ENCODE results near the gene PRR15. TPM values are rescaled to one million over a fixed set of nuclear protein-coding genes. Genes with fewer than 3 reads are reported as not detected.
A peak's percentile ranks its signal among the peaks of the same experiment; 100 is the strongest.

Gene PRR15
- total RNA-seq, 1 donor from 2014 or later, result 0.77 TPM

DNA sequence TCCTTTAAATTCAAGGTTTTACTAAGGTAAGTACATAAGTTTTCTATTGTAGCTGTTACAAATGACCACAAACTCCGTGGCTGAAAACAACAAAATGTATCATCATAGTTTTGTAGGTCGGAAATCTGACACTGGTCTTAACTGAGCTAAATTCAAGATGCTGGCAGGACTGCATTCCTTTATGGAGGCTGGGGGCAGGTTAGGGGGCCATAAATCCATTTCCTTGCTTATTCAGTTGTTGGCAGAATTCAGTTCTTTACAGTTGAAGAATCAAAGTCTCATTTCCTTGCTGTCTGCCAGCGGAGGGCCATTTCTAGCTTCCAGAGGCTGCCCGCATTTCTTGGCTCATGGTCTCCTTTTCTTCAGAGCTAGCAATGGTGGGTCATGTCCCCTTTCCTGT is 11.2 kb upstream of the PRR15 start:
- Histone ChIP-seq H3K36me3 (no peaks in the 10 kb centered on the region), H4K20me1 (ENCODE audit: low read depth) (no peaks in the 10 kb centered on the region), H3F3A (ENCODE audit: low read depth) (peaks cover 13% of the 10 kb centered on the region), H3K4me2 (no peak overlapping the region), H3K9me3 (ENCODE audit: low read depth) (no peaks in the 10 kb centered on the region), H3K27me3 (no peaks in the 10 kb centered on the region), H3K9ac (no peak overlapping the region), H3K79me2 (ENCODE audit: low read depth) (no peaks in the 10 kb centered on the region), H3K4me3 (no peak overlapping the region), H3K27ac (no peak overlapping the region), H3K4me1 (peaks cover 22% of the 10 kb centered on the region), H2AFZ (replicated peaks) (no peak overlapping the region)
- TF ChIP-seq, protein P1, sequence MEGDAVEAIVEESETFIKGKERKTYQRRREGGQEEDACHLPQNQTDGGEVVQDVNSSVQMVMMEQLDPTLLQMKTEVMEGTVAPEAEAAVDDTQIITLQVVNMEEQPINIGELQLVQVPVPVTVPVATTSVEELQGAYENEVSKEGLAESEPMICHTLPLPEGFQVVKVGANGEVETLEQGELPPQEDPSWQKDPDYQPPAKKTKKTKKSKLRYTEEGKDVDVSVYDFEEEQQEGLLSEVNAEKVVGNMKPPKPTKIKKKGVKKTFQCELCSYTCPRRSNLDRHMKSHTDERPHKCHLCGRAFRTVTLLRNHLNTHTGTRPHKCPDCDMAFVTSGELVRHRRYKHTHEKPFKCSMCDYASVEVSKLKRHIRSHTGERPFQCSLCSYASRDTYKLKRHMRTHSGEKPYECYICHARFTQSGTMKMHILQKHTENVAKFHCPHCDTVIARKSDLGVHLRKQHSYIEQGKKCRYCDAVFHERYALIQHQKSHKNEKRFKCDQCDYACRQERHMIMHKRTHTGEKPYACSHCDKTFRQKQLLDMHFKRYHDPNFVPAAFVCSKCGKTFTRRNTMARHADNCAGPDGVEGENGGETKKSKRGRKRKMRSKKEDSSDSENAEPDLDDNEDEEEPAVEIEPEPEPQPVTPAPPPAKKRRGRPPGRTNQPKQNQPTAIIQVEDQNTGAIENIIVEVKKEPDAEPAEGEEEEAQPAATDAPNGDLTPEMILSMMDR (IDR thresholded peaks at IDR 0.05), result no peak
- TF ChIP-seq EZH2 (IDR thresholded peaks at IDR 0.05) (no peak), EZH2phosphoT487 (IDR thresholded peaks at IDR 0.05) (no peak)
- Mint-ChIP-seq H3K36me3 (no peaks in the 10 kb centered on the region), H3K9me3 (peaks cover 4% of the 10 kb centered on the region), H3K27ac (no peak overlapping the region), H3K27me3 (ENCODE audit: insufficient read depth, low read depth) (peaks cover 6% of the 10 kb centered on the region), H3K4me3 (no peak overlapping the region), H3K4me1 (peaks cover 8% of the 10 kb centered on the region)
- no peak for DNase-seq (ENCODE audit: low spot score)

GRCh38 chr7:29555061-29555460 is 8.6 kb upstream of the PRR15 start:
- Histone ChIP-seq H3K36me3 (no peaks in the 10 kb centered on the region), H3K27ac (no peak overlapping the region), H3K27me3 (no peaks in the 10 kb centered on the region), H4K20me1 (ENCODE audit: low read depth) (no peaks in the 10 kb centered on the region), H3K9me3 (ENCODE audit: low read depth) (no peaks in the 10 kb centered on the region), H3K4me3 (no peak overlapping the region), H3K9ac (no peak overlapping the region), H3K79me2 (ENCODE audit: low read depth) (no peaks in the 10 kb centered on the region), H2AFZ (replicated peaks) (no peak overlapping the region), H3K4me2 (no peak overlapping the region), H3K4me1 (peaks cover 27% of the 10 kb centered on the region), H3F3A (ENCODE audit: low read depth) (peaks cover 16% of the 10 kb centered on the region)
- no peaks in the 10 kb centered on the region for H3K36me3 Mint-ChIP-seq
- no peak overlapping the region for H3K4me3 Mint-ChIP-seq
- H3K27ac Mint-ChIP-seq, result no peak overlapping the region
- no peak for DNase-seq (ENCODE audit: low spot score)
- peaks cover 4% of the 10 kb centered on the region for H3K27me3 Mint-ChIP-seq (ENCODE audit: insufficient read depth, low read depth)
- TF ChIP-seq EZH2phosphoT487 (IDR thresholded peaks at IDR 0.05), result no peak
- TF ChIP-seq, protein P1 (IDR thresholded peaks at IDR 0.05), result no peak
- TF ChIP-seq EZH2 (IDR thresholded peaks at IDR 0.05), result no peak
- H3K4me1 Mint-ChIP-seq, result peaks cover 13% of the 10 kb centered on the region
- H3K9me3 Mint-ChIP-seq, result peaks cover 4% of the 10 kb centered on the region

GRCh38 chr7:29556405-29557195 is 7.0 kb upstream of the PRR15 start:
- Histone ChIP-seq H3K4me1 (peaks cover 27% of the 10 kb centered on the region), H3K27ac (peak overlapping the region; percentile 82), H3K36me3 (no peaks in the 10 kb centered on the region), H4K20me1 (ENCODE audit: low read depth) (no peaks in the 10 kb centered on the region), H2AFZ (replicated peaks) (no peak overlapping the region), H3K4me3 (peak overlapping the region; percentile 18), H3K9me3 (ENCODE audit: low read depth) (no peaks in the 10 kb centered on the region), H3K79me2 (ENCODE audit: low read depth) (no peaks in the 10 kb centered on the region), H3K4me2 (peak overlapping the region; percentile 67), H3F3A (ENCODE audit: low read depth) (peaks cover 16% of the 10 kb centered on the region), H3K9ac (no peak overlapping the region), H3K27me3 (peaks cover 5% of the 10 kb centered on the region)
- Mint-ChIP-seq H3K36me3 (no peaks in the 10 kb centered on the region), H3K4me1 (peaks cover 13% of the 10 kb centered on the region), H3K9me3 (peaks cover 4% of the 10 kb centered on the region), H3K4me3 (no peak overlapping the region), H3K27ac (no peak overlapping the region), H3K27me3 (ENCODE audit: insufficient read depth, low read depth) (peaks cover 6% of the 10 kb centered on the region)
- TF ChIP-seq, protein P1 (IDR thresholded peaks at IDR 0.05), result peak; percentile 38
- TF ChIP-seq EZH2 (IDR thresholded peaks at IDR 0.05), result no peak
- peak; percentile 82 for DNase-seq (ENCODE audit: low spot score)

Data from neural progenitor cell (in vitro differentiated cells).